B cell (primary cell): ENCODE data around the gene CPPED1. TPM values are rescaled to one million over a fixed set of nuclear protein-coding genes. Genes with fewer than 3 reads are reported as not detected.

ENCODE experiments used
- ATAC-seq: fragments of 200-7000 bp; cut with Tn5 transposase; one replicate; pipeline ENCODE4 v1.10.0; 2021; ENCODE audit warnings: low read depth, mild to moderate bottlenecking, moderate number of reproducible peaks, moderate library complexity
- CTCF ChIA-PET: fragments of 350-600 bp; sonication (Branson Sonifier 250); formaldehyde crosslinking; loops from one replicate; lab custom pipeline; 2021; ENCODE audit warnings: antibody characterized with exemption, inconsistent platforms; lab: Charles Lee
- POLR2A ChIA-PET: fragments of 350-600 bp; sonication (Branson Sonifier 250); formaldehyde crosslinking; loops from one replicate; lab custom pipeline; 2021; ENCODE audit warnings: antibody characterized with exemption; lab: Charles Lee
- DNase-seq: peaks from one replicate; pipeline ENCODE4 v3.0.0; 2013
- H2AFZ ChIP-seq: 2 replicates; pipeline ENCODE4 v1.6.1; 2012; ENCODE audit warnings: mild to moderate bottlenecking, low read depth, low read length; ENCODE audit not compliant: insufficient read depth, poor library complexity, severe bottlenecking
- H3K27ac ChIP-seq, 2 donors: 1 replicate in 1 of 2; 2 replicates in 1 of 2; pipeline ENCODE4 v1.5.1; 2012 to 2013; ENCODE audit warnings: low read length in 2 of 2, mild to moderate bottlenecking in 2 of 2, moderate library complexity in 1 of 2
- H3K27me3 ChIP-seq, 4 experiments: fragments of 200-600 bp in 1 of 4; sonication (generic) in 1 of 4; replicated peaks in 1 of 4; 1 replicate in 2 of 4; 2 replicates in 2 of 4; pipeline versions ENCODE4 v1.6.1 to v1.7.0; 2013 to 2016; ENCODE audit warnings: low read length in 3 of 4, mild to moderate bottlenecking in 2 of 4, mixed read lengths in 1 of 4, moderate library complexity in 1 of 4; ENCODE audit not compliant: insufficient read depth in 4 of 4, control insufficient read depth in 3 of 4; ENCODE audit errors: control extremely low read depth in 1 of 4
- H3K36me3 ChIP-seq, 2 experiments: replicated peaks in 1 of 2; 1 replicate in 1 of 2; 2 replicates in 1 of 2; pipeline versions ENCODE4 v1.6.1 to v1.7.1; 2013; ENCODE audit warnings: low read length in 1 of 2; ENCODE audit not compliant: insufficient read depth in 2 of 2, control insufficient read depth in 1 of 2; ENCODE audit errors: control extremely low read depth in 1 of 2, extremely low read depth in 1 of 2
- H3K4me1 ChIP-seq, 2 donors: fragments of 200-600 bp in 1 of 2; sonication (generic) in 1 of 2; 1 replicate in 1 of 2; 2 replicates in 1 of 2; pipeline versions ENCODE4 v1.5.1 to v1.6.1; 2013 to 2017; ENCODE audit warnings: low read length in 2 of 2; ENCODE audit not compliant: control insufficient read depth in 2 of 2, insufficient read depth in 2 of 2
- H3K4me2 ChIP-seq: replicated peaks from 2 replicates; pipeline ENCODE3; 2012; ENCODE audit warnings: mild to moderate bottlenecking, low read depth, low read length; ENCODE audit not compliant: poor library complexity, severe bottlenecking
- H3K4me3 ChIP-seq, 5 experiments: fragments of 200-600 bp in 1 of 5; sonication (generic) in 1 of 5; 1 replicate in 3 of 5; 2 replicates in 2 of 5; pipeline versions ENCODE4 v1.5.1 to v1.7.0; 2011 to 2016; ENCODE audit warnings: low read length in 4 of 5, mild to moderate bottlenecking in 4 of 5, low read depth in 2 of 5, control low read depth in 1 of 5, moderate library complexity in 1 of 5; ENCODE audit not compliant: insufficient read depth in 1 of 5; ENCODE audit errors: control extremely low read depth in 1 of 5, extremely low read depth in 1 of 5
- H3K79me2 ChIP-seq: fragments of 200-600 bp; sonication (generic); one replicate; pipeline ENCODE4 v1.6.0; 2016; ENCODE audit warnings: low read length; ENCODE audit not compliant: control insufficient read depth, insufficient read depth
- H3K9ac ChIP-seq: fragments of 200-600 bp; sonication (generic); 2 replicates; pipeline ENCODE4 v1.6.1; 2017; ENCODE audit warnings: mild to moderate bottlenecking, low read length, moderate library complexity
- H3K9me3 ChIP-seq, 3 donors: one replicate each; pipeline versions ENCODE4 v1.6.1 to v1.7.1; 2013; ENCODE audit warnings: low read length in 2 of 3; ENCODE audit not compliant: control insufficient read depth in 2 of 3, insufficient read depth in 1 of 3; ENCODE audit errors: control extremely low read depth in 1 of 3
- H4K20me1 ChIP-seq: 2 replicates; pipeline ENCODE4 v1.6.0; 2012; ENCODE audit warnings: mild to moderate bottlenecking, low read length; ENCODE audit not compliant: insufficient read depth, control insufficient read depth, poor library complexity, severe bottlenecking
- H3K27ac Mint-ChIP-seq: one replicate; pipeline ENCODE4 v1.8.0; 2021; ENCODE audit warnings: mixed read lengths
- H3K27me3 Mint-ChIP-seq: one replicate; pipeline ENCODE4 v1.8.0; 2021; ENCODE audit warnings: mixed read lengths
- H3K4me1 Mint-ChIP-seq: one replicate; pipeline ENCODE4 v1.8.0; 2021; ENCODE audit warnings: mixed read lengths
- H3K4me3 Mint-ChIP-seq: one replicate; pipeline ENCODE4 v1.8.0; 2021; ENCODE audit warnings: mixed read lengths
- H3K9me3 Mint-ChIP-seq: one replicate; pipeline ENCODE4 v1.8.0; 2022; ENCODE audit warnings: mixed read lengths; ENCODE audit not compliant: insufficient read depth
- CTCF ChIP-seq: fragments of 200-600 bp; IDR thresholded peaks from one replicate; pipeline ENCODE4 v1.8.0; 2022; ENCODE audit warnings: antibody characterized with exemption, mild to moderate bottlenecking
- EZH2 ChIP-seq: IDR thresholded peaks from 2 replicates; pipeline ENCODE4 v1.6.1; 2012; ENCODE audit warnings: borderline replicate concordance, low read depth, mild to moderate bottlenecking, moderate library complexity, low read length; ENCODE audit not compliant: insufficient read depth, poor library complexity, severe bottlenecking
- WGBS: methylation state at CpG from one replicate; pipeline ENCODE4 v1.1.5; 2013; ENCODE audit warnings: missing lambda C conversion rate; ENCODE audit not compliant: insufficient coverage; 5-methylcytosine and 5-hydroxymethylcytosine counted together
- intact Hi-C: fragments of 100-400 bp; cut with micrococcal nuclease; formaldehyde crosslinking; loops from one replicate; pipeline ENCODE4 v1.10.0; 2022
- polyA plus RNA-seq: library from polyadenylated mRNA; depleted of rRNA; stranded (reverse); fragments of >200 nt; gene quantifications from 2 replicates; pipeline ENCODE4 v1.2.3, GENCODE V29; 2012
- total RNA-seq, 2 donors: library from RNA; stranded (reverse); fragments of 120-200 nt in 1 of 2; gene quantifications; 1 replicate in 1 of 2; 2 replicates in 1 of 2; pipeline versions ENCODE4 v1.2.3 to v1.2.4, GENCODE V29; 2013 to 2022

Gene CPPED1
- total and polyA plus RNA-seq, 2 donors (not counting 1 experiment from before 2014, with no cell fraction given) = 5.9 to 11.3 TPM

- H3K4me1 ChIP-seq = no peaks in the 10 kb centered on the region
- TF ChIP-seq CTCF (no peak), EZH2 (no peak)
- no peaks in the 10 kb centered on the region for H3K79me2 ChIP-seq
- no peak overlapping the region for H3K9ac ChIP-seq
- ATAC-seq = no peak
- no peaks in the 10 kb centered on the region for H3K27me3 ChIP-seq
- intact Hi-C loops = no loop called here
- no peak overlapping the region for H3K27ac ChIP-seq
- ChIA-PET CTCF (no interaction called here), POLR2A (interaction anchor here (0.6 kb wide), 1 partner anchor 1729 kb away, joined by 3 read pairs; no protein-coding TSS in a partner anchor)
- peaks cover 3 to 44% (median 15%) of the 10 kb centered on the region in 3 donors for H3K9me3 ChIP-seq
- Mint-ChIP-seq H3K27ac (no peak overlapping the region), H3K27me3 (no peaks in the 10 kb centered on the region), H3K4me1 (no peaks in the 10 kb centered on the region), H3K9me3 (peaks cover 12% of the 10 kb centered on the region), H3K4me3 (no peak overlapping the region)
- H4K20me1 ChIP-seq = no peaks in the 10 kb centered on the region
- H3K36me3 ChIP-seq = peaks cover 0 to 3% of the 10 kb centered on the region in 2 experiments
- no peak overlapping the region for H2AFZ ChIP-seq
- no peak for DNase-seq
- H3K4me3 ChIP-seq = no peak overlapping the region
- WGBS = 100% methylated on average over 1 of the region's 2 CpGs
- no peak overlapping the region for H3K4me2 ChIP-seq
Measured at GRCh38 chr16:12735805-12736204, 67.9 kb downstream of the CPPED1 start.

DNA sequence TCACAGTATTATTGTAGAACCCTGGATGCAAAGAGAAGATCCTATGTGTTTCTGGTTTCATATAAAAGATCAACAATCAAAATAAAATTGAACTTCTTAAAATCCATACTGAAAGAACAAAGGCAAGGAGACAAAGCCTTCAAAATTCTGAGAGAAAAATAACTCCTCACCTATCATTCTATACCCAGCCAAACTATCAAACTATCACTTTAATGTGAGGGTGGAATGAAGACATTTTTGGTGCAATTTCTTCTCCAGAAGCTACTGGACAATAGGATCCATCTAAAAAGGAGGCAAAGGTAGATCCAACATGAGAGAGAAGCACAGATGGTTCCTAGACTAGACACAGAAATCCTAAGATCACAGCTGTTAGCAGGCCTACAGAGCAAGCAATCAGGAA, 71.1 kb downstream of the CPPED1 start:
- Histone ChIP-seq H3K4me2 (no peak overlapping the region), H3K4me1 (no peaks in the 10 kb centered on the region), H3K4me3 (no peak overlapping the region), H3K36me3 (no peaks in the 10 kb centered on the region), H3K27ac (no peak overlapping the region), H3K9me3 (peaks cover 3 to 33% (median 12%) of the 10 kb centered on the region in 3 donors), H2AFZ (no peak overlapping the region), H3K27me3 (no peaks in the 10 kb centered on the region), H3K79me2 (no peaks in the 10 kb centered on the region), H3K9ac (no peak overlapping the region), H4K20me1 (no peaks in the 10 kb centered on the region)
- Mint-ChIP-seq H3K27me3 (no peaks in the 10 kb centered on the region), H3K4me3 (no peak overlapping the region), H3K27ac (no peak overlapping the region), H3K4me1 (no peaks in the 10 kb centered on the region), H3K9me3 (peaks cover 16% of the 10 kb centered on the region)
- DNase-seq (no peak), ATAC-seq (no peak)
- ChIA-PET CTCF (interaction anchor here (0.7 kb wide), 1 partner anchor 35 kb away, joined by 4 read pairs; no protein-coding TSS in a partner anchor), POLR2A (no interaction called here)
- intact Hi-C loops = no loop called here
- TF ChIP-seq EZH2 = no peak
- no peak for TF ChIP-seq CTCF
